ENCODE results near the gene LHFPL4.
"Not testable (repeated sequence)": the region's sequence is repeated elsewhere in the genome, so short reads cannot be mapped to it uniquely, and the experiment has no call there.

The LHFPL4 gene

GRCh38 chr3:9534429-9534828 lies 19.2 kb downstream of the LHFPL4 start:
- DNase-seq = no peak

- DNase-seq = no peak
Observed at GRCh38 chr3:9525078-9525477, 28.5 kb downstream of the LHFPL4 start.

GRCh38 chr3:9514956-9515355 lies 38.7 kb downstream of the LHFPL4 start:
- DNase-seq = no peak

GRCh38 chr3:9514306-9514705 lies 39.3 kb downstream of the LHFPL4 start:
- DNase-seq = no peak

GRCh38 chr3:9512456-9513045 lies 41.1 kb downstream of the LHFPL4 start:
- DNase-seq = no peak

- DNase-seq = no peak
Observed at GRCh38 chr3:9508781-9509180, 44.8 kb downstream of the LHFPL4 start.

GRCh38 chr3:9507586-9508578 lies 45.7 kb downstream of the LHFPL4 start:
- DNase-seq = no peak

- peak; percentile 39 for DNase-seq
Observed at GRCh38 chr3:9503283-9503682, 50.3 kb downstream of the LHFPL4 start.

- DNase-seq = no peak
Observed at GRCh38 chr3:9501226-9501625, 52.4 kb downstream of the LHFPL4 start.

GRCh38 chr3:9500108-9501050 lies 53.2 kb downstream of the LHFPL4 start:
- DNase-seq = no peak

- DNase-seq = no peak
Observed at GRCh38 chr3:9499455-9500107, 54.0 kb downstream of the LHFPL4 start.

GRCh38 chr3:9498781-9499180 lies 54.8 kb downstream of the LHFPL4 start:
- DNase-seq = no peak

- DNase-seq = peak; percentile 8
Observed at GRCh38 chr3:9497821-9498565, 55.6 kb downstream of the LHFPL4 start.

GRCh38 chr3:9496893-9497292 lies 56.7 kb downstream of the LHFPL4 start:
- no peak for DNase-seq

- not testable (repeated sequence) for DNase-seq
Observed at GRCh38 chr3:9494036-9494435, 59.6 kb downstream of the LHFPL4 start.

GRCh38 chr3:9491506-9491905 lies 62.1 kb downstream of the LHFPL4 start:
- DNase-seq = no peak

- no peak for DNase-seq
Observed at GRCh38 chr3:9485248-9485647, 68.4 kb downstream of the LHFPL4 start.

GRCh38 chr3:9480265-9480664 lies 73.4 kb downstream of the LHFPL4 start:
- DNase-seq = no peak

GRCh38 chr3:9476935-9477334 lies 76.7 kb downstream of the LHFPL4 start:
- no peak for DNase-seq

- DNase-seq = no peak
Observed at GRCh38 chr3:9474482-9474881, 79.1 kb downstream of the LHFPL4 start.

- no peak for DNase-seq
Observed at GRCh38 chr3:9473496-9474065, 80.0 kb downstream of the LHFPL4 start.
